ENCODE measurements around the gene PCNP.
"Not testable (repeated sequence)": the region's sequence is repeated elsewhere in the genome, so short reads cannot be mapped to it uniquely, and the experiment has no call there.

The PCNP gene

GRCh38 chr3:101635954-101636798, 62.2 kb downstream of the PCNP start:
- Histone ChIP-seq H3K4me3 (no peak overlapping the region), H3K9ac (no peak overlapping the region), H3K36me3 (no peaks in the 10 kb centered on the region), H4K20me1 (no peaks in the 10 kb centered on the region), H3K4me2 (no peak overlapping the region), H3K27me3 (no peaks in the 10 kb centered on the region), H3K27ac (no peak overlapping the region), H3K4me1 (no peaks in the 10 kb centered on the region), H3K9me3 (replicated peaks in 1 of 11) (no peaks in the 10 kb centered on the region)
- no peak for TF ChIP-seq Cebpa-rat (IDR thresholded peaks at IDR 0.05)

DNA sequence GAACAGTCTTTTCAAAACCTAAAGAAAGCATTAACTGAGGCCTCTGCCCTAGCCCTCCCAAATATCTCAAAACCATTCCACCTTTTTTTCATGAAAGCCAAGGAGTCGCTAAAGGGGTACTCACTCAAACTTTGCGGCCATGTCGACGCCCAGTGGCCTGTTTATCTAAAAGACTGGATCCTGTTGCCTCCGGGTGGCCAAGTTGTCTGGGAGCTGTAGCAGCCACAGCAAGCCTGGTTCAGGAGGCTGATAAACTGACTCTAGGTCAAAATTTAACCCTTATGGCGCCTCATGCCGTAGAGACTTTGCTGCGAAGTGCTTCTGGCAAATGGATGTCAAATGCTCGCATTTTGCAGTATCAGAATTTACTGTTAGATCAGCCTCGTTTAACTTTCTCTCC, 63.5 kb downstream of the PCNP start:
- TF ChIP-seq Cebpa-rat (IDR thresholded peaks at IDR 0.05): no peak
- no peaks in the 10 kb centered on the region for H3K9me3 ChIP-seq (replicated peaks in 1 of 11)
- no peak overlapping the region for H3K4me3 ChIP-seq

DNA sequence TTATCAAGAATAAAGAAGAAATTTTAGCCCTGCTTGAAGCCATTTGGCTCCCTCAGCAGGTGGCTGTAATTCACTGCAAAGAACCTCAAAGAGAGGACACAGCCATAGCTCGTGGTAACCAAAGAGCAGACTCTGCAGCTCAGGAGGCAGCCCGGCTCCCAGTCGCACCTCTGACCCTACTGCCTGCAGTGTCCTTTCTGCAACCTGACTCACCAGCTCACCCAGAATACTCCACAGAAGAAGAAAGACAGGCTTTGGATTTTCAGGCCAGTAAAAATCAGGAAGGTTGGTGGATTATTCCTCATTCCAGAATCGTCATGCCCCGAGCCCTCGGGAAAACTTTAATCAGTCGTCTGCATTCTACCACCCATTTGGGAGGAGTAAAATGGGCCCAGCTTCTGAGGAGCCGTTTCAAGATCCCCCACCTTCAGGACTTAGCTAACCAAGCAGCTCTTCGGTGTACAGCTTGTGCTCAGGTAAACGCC, 64.3 kb downstream of the PCNP start:
- Histone ChIP-seq H3K27ac (no peak overlapping the region), H3K4me1 (peaks cover 0 to 9% (median 0%) of the 10 kb centered on the region in 10 experiments; a peak in 3 of 20 replicates), H3K4me2 (no peak overlapping the region), H3K27me3 (no peaks in the 10 kb centered on the region), H3K4me3 (no peak overlapping the region), H4K20me1 (no peaks in the 10 kb centered on the region), H3K9ac (no peak overlapping the region), H3K9me3 (replicated peaks in 1 of 11) (no peaks in the 10 kb centered on the region), H3K36me3 (no peaks in the 10 kb centered on the region)
- no peak for TF ChIP-seq Cebpa-rat (IDR thresholded peaks at IDR 0.05)

More for the DNA sequence above, 63.5 kb downstream of the PCNP start:
- Histone ChIP-seq H3K4me2 (no peak overlapping the region), H3K36me3 (no peaks in the 10 kb centered on the region), H4K20me1 (no peaks in the 10 kb centered on the region), H3K27ac (no peak overlapping the region), H3K4me1 (0 out of 20 replicates have a peak, but pooled peaks cover 0 to under 1% (median 0%) of the 10 kb centered on the region in 10 experiments), H3K9ac (no peak overlapping the region), H3K27me3 (no peaks in the 10 kb centered on the region)

DNA sequence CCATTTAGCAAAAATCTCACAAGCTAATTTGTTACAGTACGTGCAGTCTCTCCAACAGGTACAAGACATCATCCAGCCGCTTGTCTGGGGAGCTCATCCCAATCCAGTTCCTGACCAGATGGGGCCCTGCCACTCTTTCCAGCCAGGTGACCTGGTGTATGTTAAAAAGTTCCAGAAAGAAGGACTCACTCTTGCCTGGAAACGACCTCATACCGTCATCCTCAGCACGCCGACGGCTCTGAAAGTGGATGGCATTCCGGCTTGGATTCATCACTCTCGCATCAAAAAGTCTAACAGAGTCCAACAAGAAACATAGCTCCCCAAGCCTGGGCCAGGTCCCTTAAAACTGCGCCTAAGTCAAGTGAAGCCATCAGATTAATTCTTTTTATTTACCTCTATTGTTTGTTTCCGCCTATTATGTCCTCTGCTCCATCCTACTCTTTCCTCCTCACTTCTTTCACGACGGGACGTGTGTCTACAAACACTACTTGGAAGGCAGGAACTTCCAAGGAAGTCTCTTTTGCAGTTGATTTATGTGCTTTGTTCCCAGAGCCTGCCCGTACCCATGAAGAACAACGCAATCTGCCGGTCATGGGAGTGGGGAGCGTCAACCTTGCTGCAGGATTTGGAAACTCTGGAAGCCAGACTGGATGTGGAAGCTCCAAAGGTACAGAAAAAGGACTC, 65.4 kb downstream of the PCNP start:
- no peak for TF ChIP-seq Cebpa-rat (IDR thresholded peaks at IDR 0.05)
- Histone ChIP-seq H3K27ac (no peak overlapping the region), H3K4me2 (no peak overlapping the region), H3K9ac (no peak overlapping the region), H3K9me3 (replicated peaks in 1 of 11) (no peaks in the 10 kb centered on the region), H3K36me3 (no peaks in the 10 kb centered on the region), H4K20me1 (no peaks in the 10 kb centered on the region), H3K4me3 (no peak overlapping the region), H3K27me3 (no peaks in the 10 kb centered on the region), H3K4me1 (peaks cover 0 to 20% (median 8%) of the 10 kb centered on the region in 10 experiments; a peak in 15 of 20 replicates)

- Histone ChIP-seq H3K27ac (no peak overlapping the region), H4K20me1 (no peaks in the 10 kb centered on the region)
These were observed 66.3 kb downstream of the PCNP start for GRCh38 chr3:101640256-101640655.

DNA sequence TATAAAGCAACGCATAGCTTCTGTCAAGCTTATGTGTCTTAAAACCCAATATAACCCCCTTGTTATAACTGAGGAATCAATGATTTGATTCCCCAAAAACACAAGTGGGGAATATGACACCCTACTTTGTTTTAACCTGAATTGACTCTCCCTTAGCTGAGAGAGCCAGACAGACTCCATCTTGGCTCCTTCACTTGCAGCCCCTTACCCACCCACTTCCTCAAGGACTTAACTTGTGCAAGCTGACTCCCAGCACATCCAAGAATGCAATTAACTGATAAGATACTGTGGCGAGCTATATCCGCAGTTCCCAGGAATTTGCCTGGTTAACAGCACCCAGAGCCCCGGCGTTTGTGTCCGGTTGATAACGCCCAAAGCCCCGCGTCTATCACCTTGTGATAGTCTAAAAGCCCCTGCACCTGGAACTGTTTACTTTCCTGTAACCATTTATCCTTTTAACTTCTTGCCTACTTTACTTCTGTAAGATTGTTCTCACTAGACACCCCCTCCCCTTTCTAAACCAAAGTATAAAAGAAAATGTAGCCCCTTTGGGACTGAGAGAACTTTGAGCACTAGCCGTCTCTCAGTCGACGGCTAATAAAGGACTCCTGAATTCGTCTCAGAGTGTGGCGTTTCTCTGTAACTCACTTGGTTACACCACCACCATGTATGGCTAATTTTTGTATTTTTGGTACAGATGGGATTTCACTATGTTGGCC, 67.6 kb downstream of the PCNP start:
- not testable (repeated sequence) for H3K27ac ChIP-seq; H3K9me3 ChIP-seq (replicated peaks in 1 of 11); H3K9ac ChIP-seq; H3K27me3 ChIP-seq; H3K4me2 ChIP-seq; H4K20me1 ChIP-seq; H3K4me3 ChIP-seq
- Histone ChIP-seq H3K36me3 (peaks cover 0 to 11% (median 2%) of the 10 kb centered on the region in 11 experiments; a peak in 6 of 22 replicates), H3K4me1 (peaks cover 0 to 30% (median 14%) of the 10 kb centered on the region in 10 experiments; a peak in 15 of 20 replicates)

More at GRCh38 chr3:101640256-101640655, 66.3 kb downstream of the PCNP start:
- TF ChIP-seq Cebpa-rat (IDR thresholded peaks at IDR 0.05): no peak
- Histone ChIP-seq H3K36me3 (0 out of 22 replicates have a peak, but pooled peaks cover 0 to 5% (median 0%) of the 10 kb centered on the region in 11 experiments), H3K4me1 (peaks cover 0 to 28% (median 14%) of the 10 kb centered on the region in 10 experiments; a peak in 15 of 20 replicates), H3K9ac (no peak overlapping the region), H3K27me3 (no peaks in the 10 kb centered on the region), H3K4me3 (no peak overlapping the region), H3K9me3 (replicated peaks in 1 of 11) (no peaks in the 10 kb centered on the region), H3K4me2 (no peak overlapping the region)

DNA sequence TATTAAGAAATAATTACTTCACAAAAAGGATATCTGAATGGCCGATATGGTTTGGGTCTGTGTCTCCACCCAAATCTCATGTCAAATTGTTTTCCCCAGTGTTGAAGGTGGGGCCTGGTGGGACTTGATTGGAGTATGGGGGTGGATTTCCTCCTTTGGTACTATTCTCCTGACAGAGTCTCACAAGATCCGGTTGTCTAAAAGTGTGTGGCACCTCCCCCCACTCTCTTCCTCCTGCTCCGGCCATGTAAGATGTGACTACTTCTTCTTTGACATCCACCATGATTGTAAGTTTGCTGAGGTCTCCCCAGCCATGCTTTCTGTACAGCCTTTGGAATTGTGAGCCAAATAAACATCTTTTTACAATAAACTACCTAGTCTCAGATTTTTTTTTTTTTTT, 68.5 kb downstream of the PCNP start:
- TF ChIP-seq Cebpa-rat (IDR thresholded peaks at IDR 0.05): no peak
- Histone ChIP-seq H3K27me3 (no peaks in the 10 kb centered on the region), H3K36me3 (peaks cover 0 to 20% (median 8%) of the 10 kb centered on the region in 11 experiments; a peak in 11 of 22 replicates), H3K4me3 (no peak overlapping the region), H3K27ac (no peak overlapping the region), H3K9ac (no peak overlapping the region), H3K4me1 (peaks cover 0 to 30% (median 14%) of the 10 kb centered on the region in 10 experiments; a peak in 15 of 20 replicates), H3K4me2 (0 out of 22 replicates have a peak overlapping the region, but pooled peaks of 1 of the 11 experiments have one; percentile 76), H3K9me3 (replicated peaks in 1 of 11) (no peaks in the 10 kb centered on the region), H4K20me1 (no peaks in the 10 kb centered on the region)

GRCh38 chr3:101643009-101643844, 69.2 kb downstream of the PCNP start:
- no peak overlapping the region for H3K4me3 ChIP-seq
- peaks cover 0 to 30% (median 14%) of the 10 kb centered on the region in 10 experiments; a peak in 15 of 20 replicates for H3K4me1 ChIP-seq
- H3K27me3 ChIP-seq: no peaks in the 10 kb centered on the region
- H4K20me1 ChIP-seq: no peaks in the 10 kb centered on the region
- peak overlapping the region in 3 of 11 experiments; percentile 14 to 61 (median 28); a peak in 4 of 22 replicates for H3K27ac ChIP-seq
- TF ChIP-seq Cebpa-rat (IDR thresholded peaks at IDR 0.05): no peak
- H3K9ac ChIP-seq: no peak overlapping the region
- peaks cover 8 to 27% (median 15%) of the 10 kb centered on the region in 11 experiments; a peak in 21 of 22 replicates for H3K36me3 ChIP-seq
- peak overlapping the region in 4 of 11 experiments; percentile 52 to 76 (median 56); a peak in 5 of 22 replicates for H3K4me2 ChIP-seq
- H3K9me3 ChIP-seq (replicated peaks in 1 of 11): no peaks in the 10 kb centered on the region
